Epithelial cell of esophagus (primary cell): ENCODE results near the gene ACTG1.

Experiments used
- DNase-seq: peaks from one replicate; pipeline ENCODE4 v3.0.0; 2010; ENCODE audit warnings: low read depth
- H3K4me3 ChIP-seq: 2 replicates; pipeline ENCODE4 v1.5.1; 2011; ENCODE audit warnings: mild to moderate bottlenecking, low read length, control low read depth
- TF ChIP-seq, protein P1 (sequence below): IDR thresholded peaks from 2 replicates; pipeline ENCODE4 v1.5.1; 2011; ENCODE audit warnings: low read depth, mild to moderate bottlenecking, low read length, control low read depth, inconsistent platforms; ENCODE audit not compliant: insufficient read depth; ENCODE audit errors: missing control alignments

The ACTG1 gene

DNA sequence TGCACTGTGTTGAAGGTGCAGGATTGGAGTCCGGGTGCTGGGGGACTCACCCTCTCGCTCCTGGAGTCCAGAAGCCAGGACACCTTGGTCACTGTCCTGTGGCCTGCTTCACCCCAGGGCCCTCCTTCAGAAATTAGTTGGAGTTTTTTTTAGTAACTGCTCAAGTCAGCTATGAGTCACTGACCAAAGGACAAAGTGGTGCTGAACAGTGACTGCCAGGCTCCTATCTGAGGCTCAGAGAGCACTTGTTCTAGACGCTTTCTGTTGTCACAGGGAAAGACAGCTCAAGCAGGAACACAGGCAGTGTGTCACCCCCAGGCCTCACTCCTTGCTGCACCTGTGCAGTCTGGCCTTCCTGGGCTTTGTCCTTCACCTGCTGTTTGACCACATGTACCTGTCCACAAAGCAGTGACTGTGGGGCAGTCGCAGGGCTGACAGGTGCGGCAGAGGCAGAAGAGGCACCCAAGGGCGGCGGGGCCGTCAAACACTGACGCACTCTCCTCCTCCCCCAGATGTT is 43.6 kb upstream of the ACTG1 start:
- DNase-seq: no peak
- H3K4me3 ChIP-seq: no peak overlapping the region
- TF ChIP-seq, protein P1, sequence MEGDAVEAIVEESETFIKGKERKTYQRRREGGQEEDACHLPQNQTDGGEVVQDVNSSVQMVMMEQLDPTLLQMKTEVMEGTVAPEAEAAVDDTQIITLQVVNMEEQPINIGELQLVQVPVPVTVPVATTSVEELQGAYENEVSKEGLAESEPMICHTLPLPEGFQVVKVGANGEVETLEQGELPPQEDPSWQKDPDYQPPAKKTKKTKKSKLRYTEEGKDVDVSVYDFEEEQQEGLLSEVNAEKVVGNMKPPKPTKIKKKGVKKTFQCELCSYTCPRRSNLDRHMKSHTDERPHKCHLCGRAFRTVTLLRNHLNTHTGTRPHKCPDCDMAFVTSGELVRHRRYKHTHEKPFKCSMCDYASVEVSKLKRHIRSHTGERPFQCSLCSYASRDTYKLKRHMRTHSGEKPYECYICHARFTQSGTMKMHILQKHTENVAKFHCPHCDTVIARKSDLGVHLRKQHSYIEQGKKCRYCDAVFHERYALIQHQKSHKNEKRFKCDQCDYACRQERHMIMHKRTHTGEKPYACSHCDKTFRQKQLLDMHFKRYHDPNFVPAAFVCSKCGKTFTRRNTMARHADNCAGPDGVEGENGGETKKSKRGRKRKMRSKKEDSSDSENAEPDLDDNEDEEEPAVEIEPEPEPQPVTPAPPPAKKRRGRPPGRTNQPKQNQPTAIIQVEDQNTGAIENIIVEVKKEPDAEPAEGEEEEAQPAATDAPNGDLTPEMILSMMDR: no peak

DNA sequence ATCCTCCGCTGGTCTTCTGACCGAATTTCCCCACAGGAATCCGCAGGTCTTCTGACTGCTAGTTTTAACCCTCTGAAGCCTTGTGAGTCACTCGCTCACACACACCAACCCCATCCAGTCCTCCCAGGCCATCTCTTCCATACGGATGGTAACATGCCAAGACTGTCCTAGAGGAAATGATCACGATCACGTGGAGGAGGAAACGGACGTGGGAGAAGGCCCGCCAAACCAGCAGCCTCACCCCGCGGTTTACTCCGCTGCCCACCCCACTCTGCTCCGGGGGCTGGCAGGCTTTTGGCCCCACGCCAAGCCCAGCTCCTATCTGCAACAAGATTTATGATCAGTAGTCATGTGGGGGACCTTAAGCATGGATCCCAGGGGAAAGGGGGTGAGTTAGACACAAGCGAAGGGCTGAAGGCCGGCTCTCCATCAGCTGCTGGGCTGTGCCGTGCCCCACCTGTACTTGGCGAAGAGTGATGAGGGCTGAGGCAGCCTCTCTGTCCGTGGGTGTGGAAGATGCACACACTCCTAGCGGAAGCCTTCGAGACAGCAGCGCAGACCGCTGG is 41.1 kb upstream of the ACTG1 start:
- DNase-seq: peak; percentile 87
- TF ChIP-seq, protein P1: no peak
- H3K4me3 ChIP-seq: no peak overlapping the region

DNA sequence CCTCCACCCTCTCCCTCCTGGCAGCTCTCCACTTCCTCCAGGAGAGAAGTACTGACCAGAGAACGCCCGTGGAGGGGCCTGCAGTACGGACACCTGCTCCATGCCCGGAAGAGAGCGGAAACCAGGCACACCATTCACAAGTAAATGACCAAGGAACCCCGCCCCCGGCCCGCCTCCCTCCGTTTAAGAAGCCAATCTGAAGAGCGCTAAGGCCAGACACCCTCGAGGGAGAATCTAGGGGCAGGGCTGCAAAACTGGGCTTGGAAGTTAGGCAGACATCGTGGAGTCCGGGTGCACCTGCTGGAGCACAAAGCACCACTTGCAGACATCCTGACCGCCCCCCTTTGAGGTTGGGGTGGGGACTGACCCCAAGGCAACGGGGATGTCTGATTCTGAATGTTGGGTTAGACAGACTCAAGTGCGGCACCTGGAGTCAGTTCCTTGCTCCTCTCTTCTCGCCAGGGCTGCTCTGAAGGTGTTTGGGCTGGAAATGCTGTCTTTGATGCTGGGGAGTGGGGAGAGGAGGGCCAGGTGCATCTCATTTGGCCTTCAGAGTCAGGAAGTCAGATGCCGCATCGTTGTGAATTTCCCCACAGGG is 40.5 kb upstream of the ACTG1 start:
- TF ChIP-seq, protein P1: peak; percentile 31
- peak overlapping the region; percentile 82 for H3K4me3 ChIP-seq
- peak; percentile 89 for DNase-seq

DNA sequence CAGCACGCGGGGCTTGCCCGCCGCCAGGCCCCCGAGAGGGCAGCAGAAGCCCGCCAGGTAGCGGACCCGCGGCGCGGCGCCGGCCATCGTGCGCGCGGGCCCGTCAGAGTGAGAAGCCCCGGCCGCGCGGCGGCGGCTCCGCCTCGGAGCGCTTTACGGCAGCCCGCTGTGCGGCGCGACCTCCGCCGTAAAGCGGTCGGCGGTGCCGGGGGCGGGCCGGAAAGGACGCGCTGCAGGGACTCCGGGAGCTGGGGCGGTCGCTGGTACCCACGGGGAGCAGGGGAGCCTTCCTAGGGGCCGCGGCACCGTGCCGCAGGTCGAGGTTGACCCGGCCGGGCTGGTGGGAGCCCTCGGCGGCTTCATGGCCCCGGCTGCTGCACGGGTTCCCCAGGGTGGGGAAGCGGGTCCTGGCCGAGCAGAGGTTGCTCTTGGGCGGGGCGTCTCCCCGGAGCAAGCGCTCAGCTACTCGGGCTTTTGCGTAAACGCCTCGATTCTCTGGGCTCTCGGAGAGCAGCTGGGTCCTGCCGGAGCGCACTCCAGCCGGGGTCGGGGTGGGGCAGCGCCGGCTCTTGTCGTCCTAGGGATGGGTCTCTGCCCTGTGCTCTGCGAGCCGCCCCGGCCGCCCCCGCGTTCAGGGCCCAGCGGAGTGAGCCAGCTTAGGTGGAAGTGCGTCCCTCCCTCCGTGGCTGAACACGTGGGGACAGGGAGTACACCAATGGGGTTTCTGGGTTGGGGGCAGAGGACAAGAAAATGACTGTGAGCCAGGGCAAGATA is 39.8 kb upstream of the ACTG1 start, which contains the start of gene FAAP100:
Gene FAAP100, minus strand, starts transcription at position 110 of the 774 bp plus-strand sequence. Its CDS starts 23 bp downstream, at position 87.
- TF ChIP-seq, protein P1: no peak
- peak; percentile 86 for DNase-seq
- peak within 1 kb of the TSS; percentile 82 for H3K4me3 ChIP-seq

DNA sequence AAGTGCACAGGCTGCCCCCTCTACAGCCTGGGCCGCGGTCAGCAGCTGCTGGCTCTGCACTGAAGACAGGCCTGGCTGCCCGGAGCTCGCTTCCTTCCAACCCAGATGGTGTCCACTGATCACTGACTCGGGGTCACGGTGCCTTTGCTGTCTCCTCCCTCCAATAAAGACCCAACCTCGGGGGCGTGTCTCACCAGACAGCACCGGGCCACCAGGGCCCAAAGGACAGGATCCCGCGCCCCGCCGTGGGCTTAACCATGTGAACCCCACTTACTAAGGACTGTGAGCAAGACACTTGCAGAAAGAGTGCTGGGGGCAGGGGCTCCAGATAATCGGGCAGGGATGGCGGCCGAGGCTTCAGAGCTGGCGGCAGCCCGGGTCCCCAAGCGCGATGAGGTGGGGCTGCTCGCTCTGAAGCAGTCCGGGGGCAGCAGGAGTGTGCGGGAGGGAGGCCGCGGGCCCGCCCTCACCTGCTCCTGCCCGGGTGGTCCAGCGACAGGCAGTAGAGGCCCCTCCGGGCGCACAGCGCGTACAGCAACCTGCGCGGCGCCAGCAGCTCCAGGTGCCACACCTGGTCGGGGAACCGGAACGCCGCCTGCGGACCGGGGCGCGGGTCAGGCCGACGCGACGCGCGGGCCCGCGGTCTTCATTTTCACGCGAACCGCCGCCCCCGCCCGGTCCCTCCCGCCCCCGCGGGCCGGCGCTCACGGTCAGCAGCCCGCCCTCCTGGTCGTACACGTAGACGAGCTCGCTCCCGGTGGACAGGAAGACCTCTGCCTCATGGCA is 39.1 kb upstream of the ACTG1 start:
- TF ChIP-seq, protein P1: no peak
- DNase-seq: peak; percentile 24
- H3K4me3 ChIP-seq: peak overlapping the region; percentile 82

DNA sequence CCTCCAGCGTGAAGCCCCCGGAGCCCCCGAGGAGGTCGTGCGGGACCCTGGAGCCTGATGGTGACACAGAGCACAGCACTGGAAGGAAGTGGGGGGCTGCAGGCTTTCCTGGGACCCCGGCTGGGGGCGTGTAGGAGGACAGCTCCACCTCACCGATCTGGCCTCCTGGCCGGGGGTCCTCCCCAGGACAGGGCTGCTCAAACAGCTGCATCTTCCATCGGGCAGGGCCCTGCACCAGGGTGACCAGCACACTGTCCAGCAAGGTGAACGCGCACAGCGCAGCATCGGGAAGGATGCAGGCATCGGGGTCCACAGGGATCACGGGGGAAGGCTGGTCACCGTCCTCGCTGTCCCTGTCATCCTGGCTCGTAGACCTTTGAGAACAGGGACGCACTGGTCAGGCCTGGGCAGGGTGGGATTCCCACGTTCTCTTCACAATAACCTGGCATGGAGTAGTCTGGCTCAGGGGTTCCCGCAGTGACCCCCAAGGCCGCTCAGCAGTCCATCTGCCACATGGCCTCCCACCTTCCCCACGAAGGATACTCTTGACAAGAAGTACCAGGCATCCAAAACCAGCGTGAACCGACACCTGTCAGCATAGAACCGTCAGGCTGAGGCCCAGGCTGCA is 38.3 kb upstream of the ACTG1 start:
- H3K4me3 ChIP-seq: peak overlapping the region; percentile 82
- no peak for DNase-seq
- TF ChIP-seq, protein P1: no peak
